Lower leg skin (tissue), 3 donors: Measurements from ENCODE around the gene SHH.

Source experiments
- CTCF ChIP-seq, 3 donors: fragments of 450-650 bp; IDR thresholded peaks; one replicate each; pipeline ENCODE4 v1.5.1; 2016; ENCODE audit warnings: antibody characterized with exemption in 3 of 3, mild to moderate bottlenecking in 3 of 3, moderate library complexity in 2 of 3
- POLR2A ChIP-seq, 2 donors: fragments of 450-650 bp; IDR thresholded peaks; one replicate each; pipeline ENCODE4 v1.6.1; 2016 to 2017; ENCODE audit warnings: antibody characterized with exemption in 2 of 2, mild to moderate bottlenecking in 1 of 2, moderate library complexity in 1 of 2

GRCh38 chr7:155791214-155791737, 21.0 kb downstream of the SHH start:
- TF ChIP-seq CTCF (IDR thresholded peaks at IDR 0.05): no peak
- no peak for TF ChIP-seq POLR2A (IDR thresholded peaks at IDR 0.05)
